Fibroblast of mammary gland (primary cell): ENCODE results near the gene PALM.

Source experiments
- DNase-seq: peaks from one replicate; pipeline ENCODE4 v3.0.0-alpha.2; 2010; ENCODE audit warnings: low read depth
- H3K4me3 ChIP-seq: 2 replicates; pipeline ENCODE4 v1.5.1; 2011; ENCODE audit warnings: low read depth, mild to moderate bottlenecking, low read length, moderate library complexity; ENCODE audit not compliant: control insufficient read depth
- TF ChIP-seq, protein P1 (sequence below): conservative IDR thresholded peaks from 2 replicates; pipeline ENCODE4 v1.5.1; 2011; ENCODE audit warnings: low read depth, low read length, inconsistent platforms; ENCODE audit not compliant: control insufficient read depth, insufficient read depth

Gene PALM

GRCh38 chr19:703329-703650, 5.4 kb upstream of the PALM start:
- no peak for DNase-seq
- H3K4me3 ChIP-seq, result no peak overlapping the region
- TF ChIP-seq, protein P1, sequence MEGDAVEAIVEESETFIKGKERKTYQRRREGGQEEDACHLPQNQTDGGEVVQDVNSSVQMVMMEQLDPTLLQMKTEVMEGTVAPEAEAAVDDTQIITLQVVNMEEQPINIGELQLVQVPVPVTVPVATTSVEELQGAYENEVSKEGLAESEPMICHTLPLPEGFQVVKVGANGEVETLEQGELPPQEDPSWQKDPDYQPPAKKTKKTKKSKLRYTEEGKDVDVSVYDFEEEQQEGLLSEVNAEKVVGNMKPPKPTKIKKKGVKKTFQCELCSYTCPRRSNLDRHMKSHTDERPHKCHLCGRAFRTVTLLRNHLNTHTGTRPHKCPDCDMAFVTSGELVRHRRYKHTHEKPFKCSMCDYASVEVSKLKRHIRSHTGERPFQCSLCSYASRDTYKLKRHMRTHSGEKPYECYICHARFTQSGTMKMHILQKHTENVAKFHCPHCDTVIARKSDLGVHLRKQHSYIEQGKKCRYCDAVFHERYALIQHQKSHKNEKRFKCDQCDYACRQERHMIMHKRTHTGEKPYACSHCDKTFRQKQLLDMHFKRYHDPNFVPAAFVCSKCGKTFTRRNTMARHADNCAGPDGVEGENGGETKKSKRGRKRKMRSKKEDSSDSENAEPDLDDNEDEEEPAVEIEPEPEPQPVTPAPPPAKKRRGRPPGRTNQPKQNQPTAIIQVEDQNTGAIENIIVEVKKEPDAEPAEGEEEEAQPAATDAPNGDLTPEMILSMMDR, result no peak

DNA sequence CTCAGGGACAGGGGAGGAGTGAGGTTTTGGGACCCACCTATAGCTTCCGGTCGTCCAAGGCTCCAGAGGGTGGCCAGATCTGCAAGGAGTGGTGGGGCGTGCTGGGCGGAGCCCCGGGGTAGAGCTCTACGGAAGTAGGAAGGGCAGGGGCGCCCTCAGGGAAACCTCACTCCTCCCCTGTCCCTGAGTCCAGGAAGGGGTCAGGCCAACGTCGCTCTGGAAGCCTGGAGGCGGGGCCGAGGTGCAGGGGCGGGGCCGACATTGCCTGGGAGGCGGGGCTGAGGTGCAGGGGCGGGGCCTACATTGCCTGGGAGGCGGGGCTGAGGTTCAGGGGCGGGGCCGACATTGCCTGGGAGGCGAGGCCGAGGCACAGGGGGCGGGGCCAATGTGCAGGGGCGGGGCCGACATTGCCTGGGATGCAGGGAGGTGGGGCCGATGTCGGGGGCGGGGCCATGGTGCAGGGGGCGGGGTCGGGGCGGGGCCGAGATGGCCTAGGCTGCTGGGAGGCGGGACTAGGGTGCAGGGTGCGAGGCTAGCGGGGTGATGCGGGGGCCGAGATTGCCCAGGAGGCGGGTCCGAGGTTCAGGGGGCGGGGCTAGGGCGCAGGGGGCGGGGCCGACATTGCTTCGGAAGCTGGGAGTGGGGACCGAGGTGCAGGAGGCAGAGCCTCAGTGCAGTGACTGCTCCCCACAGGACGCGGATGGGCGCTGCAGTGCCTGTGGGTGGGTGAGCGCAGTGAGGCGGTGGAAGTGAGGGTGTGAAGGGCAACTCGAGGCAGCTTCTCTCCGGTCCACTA, 4.9 kb upstream of the PALM start:
- TF ChIP-seq, protein P1, result no peak
- DNase-seq, result peak; percentile 14
- no peak overlapping the region for H3K4me3 ChIP-seq

- no peak overlapping the region for H3K4me3 ChIP-seq
- TF ChIP-seq, protein P1, result no peak
- no peak for DNase-seq
Measured at GRCh38 chr19:704447-704741, 4.3 kb upstream of the PALM start.

- no peak overlapping the region for H3K4me3 ChIP-seq
- no peak for DNase-seq
- TF ChIP-seq, protein P1, result no peak
Measured at GRCh38 chr19:709196-709964, 645 bp downstream of the PALM start.

- no peak for DNase-seq
- TF ChIP-seq, protein P1, result no peak
- no peak overlapping the region for H3K4me3 ChIP-seq
Measured at GRCh38 chr19:709965-710571, 1.3 kb downstream of the PALM start.

GRCh38 chr19:710767-711166, 2.0 kb downstream of the PALM start:
- TF ChIP-seq, protein P1, result no peak
- DNase-seq, result no peak
- H3K4me3 ChIP-seq, result no peak overlapping the region
